ELR (cell line): ENCODE measurements around the gene THSD4.

Experiments
- DNase-seq: peaks from one replicate; pipeline ENCODE4 v3.0.0-alpha.2; 2015; ENCODE audit warnings: low read depth

THSD4 gene

DNA sequence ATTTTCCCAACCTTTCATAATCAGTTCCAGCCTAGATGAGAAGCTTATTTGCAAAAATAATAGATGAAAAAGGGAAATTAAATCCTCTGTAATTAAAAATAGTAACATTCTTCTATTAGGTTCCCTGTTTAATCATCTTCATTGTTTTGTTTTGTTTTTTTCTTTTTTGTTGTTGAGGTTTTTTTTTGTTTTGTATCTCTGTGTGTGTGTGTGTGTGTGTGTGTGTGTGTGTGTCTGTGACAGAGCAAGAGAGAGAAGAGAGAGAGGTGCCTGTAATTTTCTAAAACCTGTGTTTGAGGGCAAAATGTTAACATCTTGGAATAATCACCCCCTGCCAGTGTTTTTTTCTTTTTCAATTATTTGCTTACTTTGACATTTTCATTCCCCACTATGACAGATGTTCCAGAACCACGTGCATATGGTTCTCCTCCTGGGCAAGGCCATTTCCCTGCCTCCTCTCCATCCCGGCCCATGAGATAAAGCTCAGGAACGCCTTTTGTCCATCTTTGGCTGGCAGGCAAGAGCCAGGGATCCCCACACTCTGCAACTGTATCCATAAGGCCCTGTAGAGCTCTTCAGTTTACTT lies 573.3 kb downstream of the THSD4 start:
- DNase-seq = no peak

DNA sequence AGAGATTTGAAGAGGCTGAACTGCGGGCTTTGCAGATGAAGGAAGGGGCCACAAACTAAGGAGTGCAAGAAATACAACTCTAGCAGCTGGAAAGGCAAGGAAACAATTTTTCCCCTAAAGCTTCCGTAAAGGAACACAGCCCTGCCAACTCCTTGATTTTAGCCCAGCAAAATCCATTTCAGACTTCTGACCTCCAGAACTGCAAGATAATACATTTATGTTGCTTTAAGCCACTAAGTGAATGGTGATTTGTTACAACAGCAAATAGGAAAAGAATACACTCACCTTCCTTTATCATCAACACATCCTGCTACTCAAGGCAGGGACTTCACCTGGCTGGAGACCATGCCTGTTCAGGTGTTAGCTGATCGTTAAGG lies 575.8 kb downstream of the THSD4 start:
- DNase-seq = no peak

DNA sequence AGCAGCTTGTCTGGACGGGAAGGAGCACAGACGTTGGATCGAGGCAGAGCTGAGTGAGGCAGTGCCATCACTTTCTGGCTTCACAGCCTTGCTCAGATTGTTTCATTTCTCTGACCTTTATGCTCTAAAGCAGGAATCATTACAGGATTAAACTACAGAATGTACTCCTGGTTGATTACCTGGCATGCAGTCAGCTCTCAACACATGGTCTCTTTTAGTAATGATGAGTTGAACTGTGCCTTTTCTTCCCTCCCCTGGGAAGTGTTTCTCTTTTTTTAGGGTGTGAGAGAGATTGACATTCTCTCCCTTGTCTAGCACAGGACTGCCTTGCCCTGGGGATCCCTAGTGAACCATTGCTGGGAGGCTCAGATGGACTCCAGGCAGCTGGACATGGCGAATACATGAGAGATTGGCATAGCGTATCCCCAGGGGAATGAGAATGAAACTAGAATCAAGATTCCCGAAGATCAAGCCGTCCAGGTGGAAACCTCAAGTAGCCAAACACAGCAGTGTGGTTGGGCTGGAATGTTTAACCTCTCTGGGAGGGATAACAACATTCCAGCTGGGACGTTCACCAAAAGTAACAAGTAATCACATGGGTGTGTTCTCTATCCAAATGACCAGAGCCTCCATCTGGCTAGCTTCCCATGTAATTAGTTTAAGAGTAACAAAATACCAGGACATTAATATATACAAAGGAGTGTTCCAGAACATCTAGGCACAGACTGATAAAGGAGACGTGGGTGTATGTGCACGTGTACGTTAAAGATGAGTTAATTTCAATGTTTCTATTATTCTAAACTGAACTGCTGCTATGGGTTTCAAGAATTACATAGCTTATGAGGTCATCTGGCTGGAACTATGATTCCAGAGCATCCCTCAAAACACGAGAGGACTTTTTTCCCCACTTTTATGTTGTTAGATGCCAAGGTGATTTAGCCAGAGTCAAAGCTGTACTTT lies 576.5 kb downstream of the THSD4 start:
- DNase-seq = peak; percentile 52

DNA sequence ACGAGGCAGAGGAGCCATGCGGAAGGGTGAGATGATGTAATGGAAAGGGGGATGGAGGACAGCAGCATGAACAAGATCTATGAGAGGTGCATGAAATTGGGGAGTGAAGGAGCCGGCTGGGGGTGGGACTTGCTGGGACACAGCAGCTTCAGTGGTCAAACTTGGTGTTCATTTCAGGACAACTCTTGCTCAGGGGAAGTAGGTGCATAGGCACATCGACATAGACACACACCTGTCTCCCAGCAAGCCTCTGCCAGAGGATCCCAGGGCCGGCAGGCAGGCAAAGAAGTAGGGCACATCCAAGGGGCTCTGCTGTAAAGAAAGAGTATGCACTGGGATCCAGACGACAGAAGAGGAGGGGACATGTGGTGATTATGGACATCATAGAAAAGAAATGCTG lies 582.0 kb downstream of the THSD4 start:
- no peak for DNase-seq

DNA sequence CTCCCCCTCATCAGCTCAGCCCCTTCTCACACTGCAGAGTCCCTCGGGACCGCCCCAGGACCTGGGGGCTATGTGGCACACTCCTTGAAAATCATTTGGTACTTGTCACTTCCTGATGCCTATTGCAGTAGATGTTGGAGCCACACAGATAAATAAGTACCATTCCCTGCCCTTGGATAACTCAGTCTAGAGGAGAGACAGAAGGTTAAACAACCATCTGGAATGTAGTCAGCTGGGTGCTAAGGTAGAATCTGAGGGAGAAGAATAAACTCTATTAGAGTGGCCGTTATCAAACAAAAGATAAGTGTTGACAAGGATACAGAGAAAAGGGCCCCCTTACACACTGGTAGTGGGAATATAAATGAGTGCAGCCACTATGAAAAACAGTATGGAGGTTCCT lies 582.8 kb downstream of the THSD4 start:
- DNase-seq = no peak

DNA sequence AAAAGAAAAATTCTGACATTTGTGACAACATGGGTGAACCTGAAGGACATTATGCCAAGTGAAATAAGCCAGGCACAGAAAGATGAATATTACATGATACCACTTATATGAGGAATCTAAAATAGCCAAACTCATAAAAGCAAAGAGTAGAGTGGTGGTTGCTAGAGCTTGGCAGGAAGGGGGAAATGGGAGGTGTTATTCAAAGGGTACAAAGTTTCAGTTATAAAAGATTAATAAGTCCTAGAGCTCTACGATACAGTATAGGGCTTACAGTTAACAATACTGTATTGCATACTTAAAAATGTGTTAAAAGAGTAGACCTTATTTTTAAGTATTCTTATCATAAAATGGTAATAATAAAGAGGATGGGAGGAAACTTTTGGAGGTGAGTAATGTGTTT lies 583.5 kb downstream of the THSD4 start:
- no peak for DNase-seq

DNA sequence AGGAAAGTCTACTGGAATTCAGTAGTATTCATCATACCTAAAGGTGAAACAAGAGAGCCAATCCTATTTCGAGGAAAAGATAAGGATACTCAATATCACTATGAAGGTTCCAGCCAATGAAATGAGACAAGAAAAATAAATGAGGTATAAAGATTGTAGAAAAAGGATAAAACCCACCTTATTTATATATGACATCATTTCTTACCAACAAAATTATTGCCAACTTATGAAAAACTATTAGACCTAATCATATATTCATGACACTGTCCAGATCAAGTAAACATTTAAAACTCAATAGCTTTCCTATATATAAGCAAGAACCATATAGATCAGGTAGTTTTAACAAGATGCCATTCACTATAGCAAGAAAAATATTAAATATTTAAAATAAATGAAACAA lies 584.7 kb downstream of the THSD4 start:
- no peak for DNase-seq

DNA sequence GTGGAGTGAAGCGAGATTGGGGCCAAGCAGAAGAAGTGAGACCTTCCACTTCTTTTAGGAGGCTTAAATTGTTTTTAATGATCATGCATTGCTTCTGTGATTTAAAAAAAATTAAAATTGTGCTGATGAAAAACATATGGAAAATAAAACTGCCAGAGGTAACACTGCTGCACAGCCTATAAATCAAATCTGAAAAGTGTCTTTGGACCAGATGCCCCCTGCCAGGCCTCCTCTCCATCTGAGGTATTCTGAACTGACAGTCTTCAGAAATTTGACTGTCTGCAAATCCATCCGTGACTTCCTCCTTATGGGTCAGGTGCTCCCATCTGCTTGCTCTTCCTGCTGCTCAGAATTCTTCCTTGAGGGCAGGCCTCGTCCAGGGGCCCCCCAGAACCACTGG lies 586.5 kb downstream of the THSD4 start:
- no peak for DNase-seq

DNA sequence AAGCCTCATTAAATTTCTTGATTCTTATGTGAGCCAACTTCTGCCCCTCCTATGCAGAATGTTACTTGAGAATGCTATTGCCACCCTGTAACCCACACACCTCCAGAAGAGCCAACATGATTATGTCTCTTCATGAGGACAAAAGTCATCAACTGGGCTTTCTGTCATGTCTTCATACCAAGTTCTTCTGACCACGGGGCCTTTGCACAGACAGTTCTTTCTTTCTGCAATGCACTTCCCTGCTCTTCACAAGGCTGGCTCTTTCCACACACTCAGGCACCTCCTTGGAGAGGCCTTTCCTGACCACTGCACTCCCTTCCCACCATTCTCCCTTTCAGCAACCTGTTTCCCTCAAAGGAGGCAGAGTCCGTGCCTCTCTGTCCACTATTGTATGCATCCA lies 587.2 kb downstream of the THSD4 start:
- DNase-seq = no peak

DNA sequence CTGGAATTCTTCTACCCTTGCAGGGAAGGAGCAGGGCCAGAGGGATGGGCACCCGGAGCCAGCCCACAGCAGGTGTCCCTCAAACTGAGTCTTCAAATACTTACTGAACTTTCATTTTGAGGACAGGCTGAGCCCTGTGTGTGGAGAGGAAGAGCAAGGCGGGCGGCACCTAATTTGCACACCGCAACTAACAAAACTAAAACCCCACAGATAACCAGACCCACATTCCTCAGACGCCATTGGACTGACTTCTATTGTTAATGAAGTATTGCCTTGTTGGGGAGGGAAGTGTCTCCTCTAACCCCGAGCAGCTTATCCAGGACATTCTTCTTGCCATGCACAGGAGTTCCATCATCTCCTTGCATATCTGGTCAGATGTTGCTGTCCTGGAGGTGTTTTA lies 589.9 kb downstream of the THSD4 start:
- peak; percentile 26 for DNase-seq

DNA sequence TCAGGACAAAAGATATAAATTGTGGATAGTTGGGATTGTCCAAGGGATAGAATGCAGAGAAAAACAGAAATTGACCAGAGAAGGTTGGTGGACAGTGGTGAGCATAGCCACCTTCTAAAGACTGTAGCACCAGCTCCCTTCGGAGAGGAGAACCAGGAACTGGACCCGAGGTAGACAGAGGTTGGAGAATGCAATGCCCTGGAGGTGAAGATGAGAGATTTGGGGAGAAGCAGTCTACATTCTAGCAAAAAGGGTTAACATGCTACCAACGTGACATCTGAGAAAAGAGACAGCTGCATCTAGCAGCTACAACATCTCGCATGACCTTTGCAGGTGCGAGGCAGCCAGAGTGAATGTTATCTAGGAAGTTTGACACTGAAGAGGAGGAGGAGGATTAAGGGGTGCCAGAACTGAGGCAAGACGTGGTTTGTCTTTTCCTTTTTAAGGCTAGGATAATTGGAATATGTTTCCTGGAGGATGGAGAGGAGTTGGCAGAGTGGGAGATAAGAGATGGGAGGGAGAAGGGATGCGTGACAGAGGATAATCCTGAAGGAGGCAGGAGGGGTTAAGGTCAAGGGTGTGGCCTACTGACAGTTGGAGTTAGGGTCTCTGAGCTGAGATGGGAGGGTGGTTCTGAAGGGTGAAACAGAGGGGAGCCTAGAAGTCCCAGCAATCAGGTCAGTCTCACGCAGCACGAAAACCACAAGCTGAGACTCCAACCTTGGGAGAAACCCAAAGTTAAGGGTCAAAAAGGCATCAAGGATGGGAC lies 591.4 kb downstream of the THSD4 start:
- no peak for DNase-seq

DNA sequence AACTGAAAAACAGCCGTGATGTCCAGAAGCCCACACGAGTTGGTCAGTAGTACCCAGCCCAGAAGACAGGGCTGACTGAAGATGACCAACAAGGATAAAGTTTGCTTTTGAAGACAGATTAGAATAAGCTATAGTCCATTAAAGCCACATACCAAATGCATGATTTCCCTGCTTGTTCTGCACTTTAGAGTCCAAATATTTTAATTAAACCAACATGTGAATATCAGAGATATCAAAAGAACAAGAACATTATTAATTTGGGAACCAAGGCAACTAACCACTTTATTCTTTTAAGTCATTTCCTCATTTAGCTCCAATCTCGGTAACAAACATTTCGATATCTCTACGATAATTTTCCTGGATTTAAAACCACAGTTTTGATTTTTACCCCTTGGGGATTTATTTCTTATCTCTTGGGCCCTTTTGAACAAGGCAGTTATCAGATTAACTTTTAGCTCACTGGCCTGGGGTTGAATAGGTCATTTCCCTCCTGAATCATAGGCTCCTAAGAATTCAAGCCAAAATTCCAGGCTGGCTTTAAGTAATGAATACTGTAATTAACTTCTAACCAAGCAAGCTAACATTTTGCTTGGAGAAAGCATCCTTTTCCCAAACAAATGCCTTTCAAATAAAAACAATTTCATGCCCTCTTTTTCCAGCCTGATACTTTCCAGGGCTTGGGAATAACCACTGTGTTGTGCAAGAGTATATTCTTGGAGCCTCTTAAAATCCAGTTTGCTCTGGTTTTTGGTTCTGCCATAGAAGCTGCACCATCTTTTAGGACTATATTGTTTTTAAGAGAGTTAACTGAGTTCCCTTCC lies 592.2 kb downstream of the THSD4 start:
- peak; percentile 33 for DNase-seq

DNA sequence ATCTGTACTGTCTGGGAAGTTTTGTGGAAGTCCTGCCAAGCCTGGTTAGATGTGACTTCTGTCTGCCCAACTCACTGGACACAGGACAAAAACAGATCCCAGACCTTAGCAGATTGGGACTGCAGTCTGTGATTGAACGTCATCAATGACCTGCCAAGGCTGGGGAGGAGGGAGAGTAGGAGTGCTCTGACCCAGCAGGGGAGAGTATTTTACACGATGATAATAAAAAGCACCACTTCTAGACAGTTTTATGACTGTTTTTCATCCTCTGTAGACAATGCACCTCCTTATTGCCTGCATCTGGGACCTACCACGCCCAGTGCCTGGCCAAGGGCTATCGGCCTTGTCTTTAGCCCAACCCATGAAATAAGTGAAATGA lies 592.8 kb downstream of the THSD4 start:
- no peak for DNase-seq

DNA sequence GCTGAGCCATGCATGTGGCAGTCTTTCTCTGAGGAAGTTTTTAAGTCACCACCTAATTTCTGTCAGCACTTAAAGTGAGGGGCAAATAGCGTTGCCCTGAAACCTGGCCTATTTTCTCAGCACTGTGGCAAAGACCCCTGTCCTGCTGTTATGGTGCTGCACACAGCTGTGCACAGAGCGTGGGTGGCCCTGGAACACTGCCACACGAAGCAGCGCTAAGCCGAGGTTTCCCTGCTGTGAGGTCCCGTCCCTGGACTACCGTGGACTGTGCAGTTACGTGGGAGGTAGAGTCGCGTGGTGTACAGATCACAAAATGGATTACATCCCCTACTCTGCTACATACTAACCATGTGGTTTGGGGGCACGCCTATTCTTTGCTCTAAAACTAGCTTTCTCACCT lies 593.5 kb downstream of the THSD4 start:
- DNase-seq = no peak

DNA sequence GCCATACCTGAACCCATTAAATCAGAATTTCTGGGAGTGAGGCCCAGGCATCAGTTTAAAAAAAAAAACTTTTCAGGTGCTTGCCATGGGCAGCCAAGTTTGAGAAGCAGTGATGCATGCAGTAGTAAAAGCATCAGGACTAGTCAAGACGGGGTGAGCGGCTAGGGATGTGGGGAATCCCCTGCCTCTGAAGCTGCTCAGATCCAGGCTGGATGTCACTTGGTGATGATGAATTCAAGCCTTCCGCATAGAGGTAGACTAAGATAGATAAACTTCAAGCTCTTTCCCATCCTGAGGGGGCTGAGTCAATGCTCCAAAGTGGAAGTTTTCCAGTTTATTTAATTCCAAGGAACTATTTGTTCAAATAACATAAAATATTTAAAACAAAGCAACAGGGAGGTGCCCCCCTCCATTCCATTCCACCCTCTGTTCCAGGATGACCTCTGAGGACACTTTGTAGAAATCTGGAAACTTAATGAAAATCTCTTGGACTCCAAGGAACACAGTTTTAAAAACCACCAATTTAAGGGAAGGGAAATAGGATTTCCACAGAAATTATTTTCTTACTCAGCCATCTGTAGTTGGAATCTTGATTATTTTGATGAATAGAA lies 594.6 kb downstream of the THSD4 start:
- DNase-seq = no peak

DNA sequence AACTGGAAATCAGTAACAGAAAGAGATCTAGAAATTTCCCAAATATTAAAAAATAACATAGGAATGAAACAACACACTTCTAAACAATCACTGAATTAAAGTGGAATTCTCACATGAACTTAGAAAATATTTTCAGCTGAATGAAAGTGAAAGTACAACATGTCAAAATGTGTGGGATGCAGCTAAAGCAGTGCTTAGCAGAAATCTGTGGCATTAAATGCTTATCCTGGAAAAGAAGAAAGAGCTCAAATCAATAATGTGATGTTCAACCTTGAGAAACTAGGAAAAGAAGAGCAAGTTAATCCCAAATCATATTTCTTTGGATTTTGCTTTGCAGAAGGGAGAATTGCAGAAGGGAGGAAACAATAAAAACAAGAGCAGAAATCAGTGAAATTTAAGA lies 596.9 kb downstream of the THSD4 start:
- DNase-seq = no peak

DNA sequence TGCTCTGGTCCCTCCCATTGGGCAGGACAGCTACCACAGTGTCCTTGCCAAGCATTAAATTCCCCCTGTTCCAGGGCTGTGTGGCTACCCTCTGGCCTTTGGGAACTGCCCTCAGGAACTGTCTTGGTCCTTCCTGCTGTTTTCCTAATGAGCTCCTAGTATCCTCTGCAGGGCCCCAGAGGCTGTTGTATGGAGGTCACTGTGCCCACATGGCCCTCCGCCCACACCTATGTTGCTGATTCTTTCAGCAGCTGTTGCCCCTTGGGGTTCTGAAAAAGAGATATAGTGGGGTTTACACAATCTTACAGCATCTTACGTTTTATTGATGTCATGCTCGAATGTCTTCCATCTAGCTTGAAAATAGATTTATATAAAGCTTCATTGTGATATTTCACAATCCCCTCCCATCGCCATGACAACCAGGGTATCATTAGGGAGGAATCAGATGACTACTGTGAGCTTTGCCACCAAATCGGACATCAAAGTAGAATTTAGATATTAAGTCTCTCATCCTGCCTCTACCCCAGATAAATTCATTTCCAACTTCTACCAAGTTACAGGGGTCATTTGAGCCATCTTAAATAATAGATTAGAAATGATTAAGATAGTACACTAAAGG lies 598.0 kb downstream of the THSD4 start:
- no peak for DNase-seq

DNA sequence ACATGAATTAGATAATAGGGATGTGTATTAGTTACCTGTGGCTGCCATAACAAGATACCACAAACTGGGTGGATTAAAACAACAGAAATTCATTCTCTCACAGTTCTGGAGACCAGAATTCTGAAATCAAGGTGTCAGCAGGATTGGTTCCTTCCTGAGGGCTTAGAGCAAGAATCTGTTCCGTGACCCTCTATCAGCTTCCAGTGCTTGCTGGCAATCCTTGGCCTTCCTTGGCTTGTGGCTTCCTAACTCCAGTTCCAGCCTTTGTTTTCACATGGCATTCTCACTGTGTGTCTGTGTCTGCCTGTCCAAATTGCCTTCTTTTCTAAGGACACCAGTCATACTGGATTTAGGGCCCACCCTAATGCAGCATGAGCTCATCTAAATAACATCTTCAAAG lies 600.6 kb downstream of the THSD4 start:
- DNase-seq = no peak

DNA sequence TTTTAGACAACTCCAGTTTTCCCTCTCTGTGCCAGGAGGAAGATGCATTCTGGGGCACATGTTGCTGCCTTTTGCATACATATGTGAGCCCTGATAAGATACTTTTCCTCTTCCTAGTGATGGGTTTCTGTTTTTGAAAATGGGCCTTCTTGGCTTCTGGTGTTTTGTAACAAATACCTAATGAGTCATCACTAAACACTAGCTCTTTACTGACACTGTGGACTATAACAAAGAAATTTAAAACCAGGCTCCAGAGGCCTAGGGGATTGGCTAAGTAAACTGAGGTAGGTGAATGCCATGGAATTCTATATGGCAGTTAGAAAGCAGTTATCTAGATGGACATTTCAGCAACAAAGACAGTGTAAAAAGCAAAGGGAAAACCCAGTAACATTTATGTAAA lies 601.7 kb downstream of the THSD4 start:
- DNase-seq = peak; percentile 41

DNA sequence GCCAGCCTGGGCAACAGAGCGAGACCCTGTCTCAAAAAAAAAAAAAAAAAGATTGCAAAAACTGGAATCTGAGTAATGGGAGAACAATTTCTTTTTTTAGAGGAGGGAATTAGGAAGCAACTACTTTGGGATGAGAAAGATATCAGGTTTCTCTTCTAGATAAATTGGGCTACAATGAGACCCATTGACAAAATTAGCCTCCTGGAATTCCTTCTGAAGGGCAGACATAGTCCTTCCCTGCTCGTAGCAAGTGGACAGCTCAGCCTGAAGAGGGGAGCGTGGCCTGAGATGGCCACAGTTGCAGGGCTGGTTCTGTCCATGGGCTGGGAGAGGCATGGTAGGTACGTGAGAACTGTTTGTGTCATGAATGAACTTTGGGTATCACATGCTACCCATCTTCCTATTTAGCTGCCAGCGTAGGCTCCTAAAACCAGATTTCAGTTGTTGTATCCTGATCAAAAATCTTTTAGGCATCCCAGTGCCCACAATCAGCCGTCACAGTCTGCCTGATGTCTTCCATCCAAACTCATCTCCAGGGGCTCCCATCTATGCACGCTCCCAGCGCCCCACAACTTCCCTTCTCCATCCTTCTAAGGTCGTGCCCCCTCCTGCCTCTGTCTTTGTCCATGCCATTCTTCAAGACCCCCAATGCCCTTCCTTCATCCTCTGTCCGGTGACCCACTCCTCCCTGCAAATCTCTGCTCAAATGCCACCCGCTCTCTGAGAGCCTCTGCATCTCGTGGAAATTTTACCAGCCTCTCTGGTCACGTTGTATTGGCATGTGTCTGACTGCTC lies 603.0 kb downstream of the THSD4 start:
- DNase-seq = no peak
